ENCODE data around the gene CNOT3.

CNOT3 gene

GRCh38 chr19:54123682-54124081 lies 13.9 kb upstream of the CNOT3 start:
- no peak for DNase-seq

- no peak for DNase-seq
Observed at GRCh38 chr19:54124393-54124792, 13.2 kb upstream of the CNOT3 start.

- no peak for DNase-seq
Observed at GRCh38 chr19:54125713-54126112, 11.8 kb upstream of the CNOT3 start.

GRCh38 chr19:54127688-54128440 lies 9.7 kb upstream of the CNOT3 start:
- no peak for DNase-seq

- no peak for DNase-seq
Observed at GRCh38 chr19:54128441-54128725, 9.2 kb upstream of the CNOT3 start.

- DNase-seq, result no peak
Observed at GRCh38 chr19:54128796-54129616, 8.6 kb upstream of the CNOT3 start.

GRCh38 chr19:54129617-54129996 lies 8.0 kb upstream of the CNOT3 start:
- no peak for DNase-seq

- no peak for DNase-seq
Observed at GRCh38 chr19:54133312-54133956, 4.1 kb upstream of the CNOT3 start.

GRCh38 chr19:54133957-54134590 lies 3.5 kb upstream of the CNOT3 start:
- no peak for DNase-seq

- no peak for DNase-seq
Observed at GRCh38 chr19:54136086-54136863, 1.3 kb upstream of the CNOT3 start.

GRCh38 chr19:54136864-54137698 lies 481 bp upstream of the CNOT3 start:
- peak; percentile 96 to 99 (median 98) for DNase-seq

- DNase-seq, result no peak
Observed at GRCh38 chr19:54138489-54139256, 1.1 kb downstream of the CNOT3 start.

- DNase-seq, result no peak
Observed at GRCh38 chr19:54141356-54141755, 3.8 kb downstream of the CNOT3 start.

GRCh38 chr19:54142166-54142780 lies 4.7 kb downstream of the CNOT3 start:
- no peak for DNase-seq

- no peak for DNase-seq
Observed at GRCh38 chr19:54145541-54146158, 8.1 kb downstream of the CNOT3 start.

- DNase-seq, result no peak
Observed at GRCh38 chr19:54147676-54148075, 10.1 kb downstream of the CNOT3 start.

GRCh38 chr19:54148158-54148557 lies 10.6 kb downstream of the CNOT3 start:
- no peak for DNase-seq

GRCh38 chr19:54149021-54149812 lies 11.7 kb downstream of the CNOT3 start:
- no peak for DNase-seq

GRCh38 chr19:54151362-54152035 lies 13.9 kb downstream of the CNOT3 start:
- no peak for DNase-seq
